SK-N-MC (cell line): ENCODE data around the gene AKAP13.

Experiments used
- EZH2 ChIP-seq: fragments of 200-600 bp; sonication (generic); IDR thresholded peaks from one replicate; pipeline ENCODE4 v1.6.1; 2017; ENCODE audit warnings: antibody characterized with exemption
- FOXP2 ChIP-seq: optimal IDR thresholded peaks from 2 replicates; pipeline ENCODE3; 2011; ENCODE audit warnings: mild to moderate bottlenecking, moderate library complexity; ENCODE audit not compliant: insufficient read depth; ENCODE audit errors: extremely low read length, control extremely low read depth
- POLR2AphosphoS5 ChIP-seq: IDR thresholded peaks from 2 replicates; pipeline ENCODE4 v1.6.1; 2012; ENCODE audit warnings: mild to moderate bottlenecking, low read depth, low read length, borderline replicate concordance

DNA sequence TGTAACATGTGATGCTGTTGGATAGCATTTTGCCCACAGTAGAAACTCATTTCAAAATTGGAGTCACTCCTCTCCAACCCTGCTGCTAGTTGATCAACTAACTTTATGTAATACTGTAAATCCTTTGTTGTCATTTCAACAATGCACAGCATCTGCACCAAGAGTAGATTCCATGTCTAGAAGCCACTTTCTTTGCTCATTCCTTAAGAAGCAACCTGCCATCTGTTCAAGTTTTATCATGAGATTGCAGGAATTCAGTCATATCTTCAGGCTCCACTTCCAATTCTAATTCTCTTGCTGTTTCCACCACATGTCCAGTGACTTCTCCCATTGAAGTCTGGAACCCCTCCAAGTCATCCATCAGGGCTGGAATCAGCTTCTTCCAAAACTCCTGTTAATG lies 42.9 kb downstream of the AKAP13 start:
- TF ChIP-seq EZH2 (no peak), POLR2AphosphoS5 (no peak), FOXP2 (no peak)
